TTC549 (cell line): ENCODE results near the gene RAP1A.
"Not testable (repeated sequence)": the region's sequence is repeated elsewhere in the genome, so short reads cannot be mapped to it uniquely, and the experiment has no call there.

ENCODE experiments used
- FAIRE-seq: peaks from 2 replicates; lab custom pipeline; 2012; peaks lifted over from hg19 to GRCh38; lab: Jason Lieb, UNC

RAP1A gene

DNA sequence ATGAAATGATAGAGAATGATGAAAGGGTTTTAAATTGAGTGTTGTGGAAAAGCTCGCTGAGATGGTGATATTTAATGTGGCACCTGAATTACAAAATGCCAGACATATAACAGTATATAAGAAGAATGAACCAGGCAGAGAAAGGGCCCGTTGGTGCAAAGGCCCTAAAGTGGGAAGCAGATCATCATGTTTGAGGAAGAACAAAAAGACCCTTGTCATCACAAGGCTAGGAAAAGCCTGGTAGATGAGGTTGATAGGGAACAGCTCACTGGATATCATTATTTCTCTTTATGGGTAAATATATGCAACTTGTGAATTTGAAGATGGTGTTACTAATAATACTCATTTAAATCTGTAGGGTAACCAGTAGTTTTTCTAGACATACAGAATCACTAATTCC, 11.0 kb downstream of the RAP1A start:
- no peak for FAIRE-seq

GRCh38 chr1:111631502-111631901, 11.9 kb downstream of the RAP1A start:
- FAIRE-seq = no peak

- not testable (repeated sequence) for FAIRE-seq
Measured at GRCh38 chr1:111632771-111633170, 13.2 kb downstream of the RAP1A start.

- FAIRE-seq = no peak
Measured at GRCh38 chr1:111633736-111634247, 14.2 kb downstream of the RAP1A start.

- FAIRE-seq = no peak
Measured at GRCh38 chr1:111635324-111636009, 15.9 kb downstream of the RAP1A start.

GRCh38 chr1:111638320-111638719, 18.7 kb downstream of the RAP1A start:
- FAIRE-seq = no peak

DNA sequence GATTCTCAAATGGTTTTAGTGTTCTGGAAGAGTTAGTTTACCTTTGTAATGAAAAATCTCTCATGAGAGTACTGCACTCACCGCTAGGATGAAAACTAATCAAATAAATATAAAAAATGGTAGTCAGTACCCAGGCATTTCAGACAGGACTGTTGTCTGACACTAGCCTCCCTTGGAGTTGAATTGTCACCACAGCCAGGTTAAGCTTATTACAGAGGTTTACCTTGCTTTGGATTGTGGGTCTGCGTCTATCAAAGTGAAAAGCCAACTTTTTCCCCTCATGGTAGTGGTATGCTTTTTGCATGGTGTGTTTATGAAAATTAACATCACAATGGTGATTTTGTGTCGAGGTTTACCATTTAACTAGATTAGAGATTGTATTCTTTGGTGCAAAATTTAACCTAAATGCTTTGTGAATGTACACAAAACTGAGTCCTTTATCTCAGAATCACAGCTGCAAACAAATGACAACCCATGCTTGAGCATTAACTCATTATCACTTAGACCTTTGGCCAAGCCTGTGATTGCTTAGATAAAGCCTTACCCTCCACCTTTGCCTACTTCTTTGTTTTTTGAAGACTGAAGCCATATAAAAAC, 20.1 kb downstream of the RAP1A start:
- no peak for FAIRE-seq

DNA sequence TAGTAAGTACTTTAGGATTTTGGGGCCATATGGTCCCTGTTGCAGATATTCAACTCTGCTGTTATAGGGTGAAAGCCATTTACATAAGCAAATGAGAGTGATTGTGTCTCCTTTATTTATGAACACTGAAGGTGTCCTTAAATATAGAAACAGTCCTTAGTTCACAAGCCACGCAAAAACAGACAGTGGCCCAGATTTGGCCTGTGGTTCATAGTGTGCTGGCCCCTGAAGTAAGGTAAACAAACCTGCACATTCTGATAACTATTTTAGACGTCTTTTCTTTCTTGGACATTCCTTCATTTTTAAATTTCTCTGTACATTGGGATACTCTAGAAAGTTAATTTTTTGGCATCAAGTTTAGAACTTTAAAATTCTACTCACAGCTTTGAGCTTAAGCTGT, 23.5 kb downstream of the RAP1A start:
- no peak for FAIRE-seq

- FAIRE-seq = no peak
Measured at GRCh38 chr1:111643696-111644095, 24.1 kb downstream of the RAP1A start.

DNA sequence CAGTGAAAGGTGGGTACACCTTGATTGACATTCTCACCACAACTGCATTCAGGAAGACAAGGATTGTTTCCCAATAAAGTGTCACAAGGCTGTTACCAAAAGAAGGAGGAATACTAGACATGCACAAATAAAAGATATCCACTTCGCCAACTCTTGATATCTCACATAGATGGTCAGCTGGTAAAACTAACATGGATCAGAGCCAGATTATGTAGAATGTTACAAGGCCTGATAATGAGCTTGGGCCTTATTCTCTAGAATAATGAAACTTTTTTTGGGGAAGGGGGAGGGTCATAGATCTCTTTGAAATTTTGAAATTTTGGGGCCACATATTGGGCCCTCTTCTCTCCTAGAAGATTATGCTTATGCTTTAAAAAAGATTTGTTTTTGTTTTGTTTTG, 24.9 kb downstream of the RAP1A start:
- FAIRE-seq = no peak

DNA sequence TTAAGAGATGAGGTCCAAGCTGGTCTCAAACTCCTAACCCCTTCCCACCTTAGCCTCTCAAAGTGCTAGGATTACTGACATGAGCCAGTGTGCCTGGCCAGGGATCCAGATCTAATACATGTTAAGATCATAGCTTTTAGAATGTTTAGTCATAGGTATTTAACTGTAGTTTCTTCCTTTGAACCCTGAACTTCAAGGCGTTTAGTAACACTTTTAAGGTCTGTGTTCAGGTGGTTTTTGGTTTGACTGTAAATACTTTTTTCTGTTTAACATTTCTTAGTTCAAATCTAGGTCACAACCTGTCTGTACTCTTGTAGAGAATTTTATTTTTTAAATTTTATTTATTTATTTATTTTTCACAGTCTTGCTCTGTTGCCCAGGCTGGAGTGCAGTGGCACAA, 28.1 kb downstream of the RAP1A start:
- no peak for FAIRE-seq

- FAIRE-seq = no peak
Measured at GRCh38 chr1:111648806-111649205, 29.2 kb downstream of the RAP1A start.

DNA sequence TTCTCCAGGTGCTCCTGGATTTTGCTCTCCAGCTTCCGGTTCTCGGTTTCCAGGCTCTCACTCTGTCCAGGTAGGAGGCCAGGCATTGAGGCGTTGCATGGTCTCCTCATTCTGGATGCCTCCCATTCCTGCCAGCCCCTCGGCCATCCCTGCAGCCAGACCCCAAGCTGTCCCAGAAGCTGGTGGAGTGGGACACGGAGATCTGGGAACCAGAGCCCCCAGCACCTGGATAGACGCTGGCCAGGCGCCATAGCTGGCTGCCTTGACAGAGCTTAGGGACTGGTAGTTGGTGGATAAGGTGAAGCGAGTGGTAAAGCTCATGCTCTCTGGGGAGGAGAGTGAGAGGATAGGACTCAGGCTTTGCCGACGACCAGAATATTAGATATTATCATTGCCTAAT, 29.6 kb downstream of the RAP1A start:
- no peak for FAIRE-seq

DNA sequence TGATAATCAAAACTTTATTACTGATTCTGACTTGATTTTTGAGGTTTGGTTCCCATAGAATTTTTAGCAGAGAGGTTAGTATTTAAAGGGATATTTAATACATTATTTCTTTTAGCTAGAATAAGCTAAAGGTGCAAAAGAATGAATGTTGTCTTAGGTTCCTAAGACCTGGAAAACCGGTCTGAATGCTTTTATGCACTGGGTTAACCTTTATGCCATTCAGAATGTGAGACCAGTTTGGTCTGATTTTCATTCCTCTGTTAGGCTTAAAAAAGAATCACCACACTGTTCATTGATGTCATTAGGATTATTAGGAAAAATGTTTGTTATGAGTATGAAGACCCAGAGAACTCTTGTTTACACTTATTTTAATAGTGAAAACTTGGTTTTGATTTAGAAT, 30.1 kb downstream of the RAP1A start:
- no peak for FAIRE-seq

DNA sequence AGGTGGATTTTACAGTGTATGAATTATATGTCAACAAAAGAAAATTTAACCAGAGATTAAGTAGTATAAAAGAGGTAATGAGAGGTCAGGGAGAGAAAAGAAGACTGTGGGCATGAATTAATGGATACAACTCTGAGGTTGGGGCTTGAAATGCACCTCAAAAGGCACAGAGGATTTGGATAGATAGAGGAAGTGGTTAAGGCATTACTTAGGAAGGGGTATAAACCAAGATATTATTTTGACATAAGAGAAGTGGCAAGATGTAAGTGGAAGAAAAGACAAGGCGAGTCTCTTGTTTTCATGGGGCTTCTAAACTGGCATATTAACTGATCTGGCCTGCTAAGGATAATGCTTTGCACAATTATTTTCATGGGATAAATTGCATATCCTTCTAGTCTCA, 34.1 kb downstream of the RAP1A start:
- FAIRE-seq = no peak

DNA sequence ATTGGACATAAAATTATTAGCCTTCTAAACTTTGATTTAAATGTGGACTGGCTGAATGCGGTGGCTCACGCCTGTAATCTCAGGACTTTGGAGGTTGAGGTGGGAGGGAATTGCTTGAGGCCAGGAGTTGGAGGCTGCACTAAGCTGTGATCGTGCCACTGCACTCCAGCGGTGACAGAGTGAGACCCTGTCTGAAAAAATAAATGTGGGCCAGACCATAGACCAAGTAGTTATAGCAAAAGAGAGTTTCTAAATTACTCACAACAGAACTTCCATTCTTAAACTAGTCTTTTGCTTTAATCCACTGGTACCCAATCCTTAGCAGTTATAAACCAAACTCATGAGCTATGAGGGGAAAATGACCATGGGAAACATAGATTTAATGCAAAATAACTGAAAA, 35.2 kb downstream of the RAP1A start:
- FAIRE-seq = no peak

- no peak for FAIRE-seq
Measured at GRCh38 chr1:111656086-111657017, 36.8 kb downstream of the RAP1A start.

DNA sequence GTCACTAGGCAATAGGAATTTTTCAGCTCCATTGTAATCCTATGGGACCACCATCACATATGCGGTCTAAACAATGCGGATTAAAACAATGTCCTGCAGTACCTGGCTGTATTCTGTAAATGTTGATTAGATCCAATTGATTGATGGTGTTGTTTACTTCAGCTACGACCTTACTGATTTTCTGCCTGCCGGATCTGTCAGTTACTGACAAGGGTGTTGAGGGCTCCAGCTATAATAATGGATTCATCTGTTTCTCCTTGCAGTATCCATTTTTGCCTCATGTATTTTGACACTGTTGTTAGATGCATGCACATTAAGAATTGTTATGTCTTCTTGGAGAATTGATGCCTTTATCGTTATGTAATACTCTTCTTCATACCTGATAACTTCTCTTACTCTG, 39.0 kb downstream of the RAP1A start:
- FAIRE-seq = no peak

GRCh38 chr1:111660204-111661150, 40.9 kb downstream of the RAP1A start:
- FAIRE-seq = no peak

GRCh38 chr1:111664652-111665051, 45.1 kb downstream of the RAP1A start:
- no peak for FAIRE-seq

- FAIRE-seq = no peak
Measured at GRCh38 chr1:111665497-111665896, 45.9 kb downstream of the RAP1A start.

DNA sequence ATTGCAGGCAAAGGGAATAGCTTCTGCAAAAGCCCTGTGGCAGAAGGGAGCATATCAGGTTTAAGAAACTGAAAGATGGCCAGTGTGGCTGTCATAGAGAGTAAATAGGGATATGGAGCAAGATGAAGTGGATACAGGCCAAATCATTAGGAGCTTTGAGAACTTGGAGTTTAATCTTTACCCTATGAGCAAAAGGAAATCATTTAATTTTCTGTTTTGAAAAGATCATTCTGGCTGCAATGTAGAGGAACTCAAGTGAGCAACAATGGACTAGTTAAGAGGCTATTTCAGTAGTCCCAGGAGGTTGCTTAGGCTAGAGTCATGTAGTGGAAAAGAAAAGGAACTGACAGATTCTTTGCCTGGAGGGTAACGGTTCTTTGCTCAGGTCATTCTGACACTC, 47.2 kb downstream of the RAP1A start:
- FAIRE-seq = no peak
